Measurements from ENCODE around the gene HAGHL. TPM values are rescaled to one million over a fixed set of nuclear protein-coding genes. Genes with fewer than 3 reads are reported as not detected.
A peak's percentile ranks its signal among the peaks of the same experiment; 100 is the strongest.

HAGHL gene, protein sequence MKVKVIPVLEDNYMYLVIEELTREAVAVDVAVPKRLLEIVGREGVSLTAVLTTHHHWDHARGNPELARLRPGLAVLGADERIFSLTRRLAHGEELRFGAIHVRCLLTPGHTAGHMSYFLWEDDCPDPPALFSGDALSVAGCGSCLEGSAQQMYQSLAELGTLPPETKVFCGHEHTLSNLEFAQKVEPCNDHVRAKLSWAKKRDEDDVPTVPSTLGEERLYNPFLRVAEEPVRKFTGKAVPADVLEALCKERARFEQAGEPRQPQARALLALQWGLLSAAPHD
- total RNA-seq (10 to 100 TPM in 1 of 2 donors, 1 to 10 TPM in 1; 7.4 to 15.0 TPM), polyA plus RNA-seq (ENCODE audit: insufficient read length in 2 of 2) (10 to 100 TPM; 48.6 to 51.1 TPM)
- long read RNA-seq, donor 1, partial matches to known transcripts: 0 of 2 reads
- long read RNA-seq, donor 1, other reads (novel, unspliced or antisense): 0 of 2 reads
- long read RNA-seq, donor 2, partial matches to known transcripts: 0 of 2 reads
- long read RNA-seq, donor 2, other reads (novel, unspliced or antisense): 0 of 2 reads
- long read RNA-seq, donor 3, partial matches to known transcripts: 0 of 3 reads
- long read RNA-seq, donor 3, other reads (novel, unspliced or antisense): 0 of 3 reads
- long read RNA-seq, donor 4: 0 reads

DNA sequence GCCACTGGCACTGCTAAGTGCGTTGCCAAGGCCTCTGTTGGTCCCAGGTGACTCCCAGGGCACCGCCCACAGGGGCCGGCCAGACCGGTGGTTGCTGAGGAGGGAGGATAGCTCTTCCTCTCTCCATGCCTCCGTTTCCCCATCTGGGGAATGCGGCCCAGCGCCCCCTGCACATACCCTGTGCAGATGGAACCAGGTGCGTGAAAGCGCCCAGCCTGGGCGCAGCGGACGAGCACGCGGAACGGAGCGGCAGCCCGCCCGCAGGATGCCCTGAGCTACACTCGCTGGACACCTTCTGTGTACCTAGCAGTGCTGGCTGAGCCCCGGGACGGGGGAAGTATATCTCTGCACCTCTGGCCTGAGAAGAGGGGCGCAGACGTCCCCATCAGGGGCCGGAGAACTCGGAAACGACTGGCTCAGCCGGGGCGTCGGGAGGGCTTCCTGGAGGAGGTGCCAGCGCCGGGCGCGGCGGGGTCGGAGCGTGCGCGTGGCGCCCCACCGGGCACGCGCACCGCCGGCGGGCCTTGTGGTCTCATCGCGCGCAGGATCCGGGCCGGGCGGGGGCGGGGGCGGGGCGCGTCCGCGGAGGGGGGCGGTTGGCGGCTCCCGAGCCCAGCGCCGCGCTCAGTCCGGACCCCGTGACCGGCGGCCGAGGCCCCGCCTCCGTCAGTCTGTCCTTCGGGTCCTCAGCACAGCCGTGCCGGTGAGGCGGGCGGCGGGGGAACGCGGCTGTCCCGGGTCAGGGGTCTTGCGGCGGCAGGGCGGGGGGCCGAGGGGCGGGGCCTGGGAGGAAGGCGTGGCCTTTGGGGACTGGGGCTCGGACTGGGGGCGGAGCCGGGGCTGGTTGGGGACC lies at the start of gene HAGHL, which contains the start of gene CCDC78:
Gene HAGHL (plus strand): TSS at position 669 of the 853 bp plus-strand sequence. CDS start 404 bp downstream, outside the sequence.
Gene CCDC78 (minus strand): TSS at position 6 of the 853 bp plus-strand sequence. CDS start 76 bp downstream, outside the sequence.
- 1% methylated on average over 85 of the region's 88 CpGs for WGBS (ENCODE audit: insufficient coverage)
- peaks cover 65% of the 10 kb centered on the region for H3K4me1 ChIP-seq (ENCODE audit: control insufficient read depth, insufficient read depth, low read length)
- H3K27me3 ChIP-seq (ENCODE audit: control insufficient read depth, insufficient read depth, low read length): no peaks in the 10 kb centered on the region
- no peak within 1 kb of the TSS for H3K27ac ChIP-seq (ENCODE audit: low read depth, low read length)
- peak within 1 kb of the TSS; percentile 59 for H3K4me3 ChIP-seq (ENCODE audit: low read depth, low read length)
- peak in 2 of 6 donors; percentile 68 to 81 for DNase-seq (ENCODE audit: low read depth in 4 of 6, low spot score in 6 of 6)
- no peaks in the 10 kb centered on the region for H3K9me3 ChIP-seq (ENCODE audit: control insufficient read depth, insufficient read depth, low read length)
- peaks cover 66% of the 10 kb centered on the region for H3K36me3 ChIP-seq (ENCODE audit: control insufficient read depth, insufficient read depth, low read length)

DNA sequence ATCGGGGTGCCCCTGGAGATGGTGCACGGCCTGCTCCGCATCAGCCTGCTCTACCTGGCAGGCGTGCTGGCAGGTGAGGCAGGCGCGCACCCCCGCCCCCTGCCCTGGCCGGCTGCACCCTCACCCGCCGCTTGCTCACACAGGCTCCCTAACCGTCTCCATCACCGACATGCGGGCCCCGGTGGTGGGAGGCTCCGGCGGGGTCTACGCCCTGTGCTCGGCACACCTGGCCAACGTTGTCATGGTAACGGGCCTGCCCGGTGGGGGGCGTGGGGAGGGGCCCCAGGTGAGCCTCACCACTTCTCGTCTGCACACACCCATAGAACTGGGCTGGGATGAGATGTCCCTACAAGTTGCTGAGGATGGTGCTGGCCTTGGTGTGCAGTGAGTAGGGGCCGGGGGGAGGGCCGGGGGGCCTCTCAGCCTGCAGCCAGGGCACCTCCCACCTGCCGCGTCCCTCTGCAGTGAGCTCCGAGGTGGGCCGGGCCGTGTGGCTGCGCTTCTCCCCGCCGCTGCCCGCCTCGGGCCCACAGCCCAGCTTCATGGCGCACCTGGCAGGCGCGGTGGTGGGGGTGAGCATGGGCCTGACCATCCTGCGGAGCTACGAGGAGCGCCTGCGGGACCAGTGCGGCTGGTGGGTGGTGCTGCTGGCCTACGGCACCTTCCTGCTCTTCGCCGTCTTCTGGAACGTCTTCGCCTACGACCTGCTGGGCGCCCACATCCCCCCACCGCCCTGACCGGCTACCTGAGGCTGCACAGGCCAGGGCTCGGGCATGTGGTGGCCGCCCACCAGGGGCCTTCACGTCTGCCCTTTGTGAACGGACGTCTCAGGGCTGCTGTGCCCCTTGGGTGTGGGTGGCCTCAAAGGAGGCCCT lies 49.4 kb upstream of the HAGHL start:
- H3K27me3 ChIP-seq (ENCODE audit: control insufficient read depth, insufficient read depth, low read length): peaks cover 9% of the 10 kb centered on the region
- WGBS (ENCODE audit: insufficient coverage): 42% methylated on average over 50 of the region's 57 CpGs
- peaks cover 55% of the 10 kb centered on the region for H3K4me1 ChIP-seq (ENCODE audit: control insufficient read depth, insufficient read depth, low read length)

DNA sequence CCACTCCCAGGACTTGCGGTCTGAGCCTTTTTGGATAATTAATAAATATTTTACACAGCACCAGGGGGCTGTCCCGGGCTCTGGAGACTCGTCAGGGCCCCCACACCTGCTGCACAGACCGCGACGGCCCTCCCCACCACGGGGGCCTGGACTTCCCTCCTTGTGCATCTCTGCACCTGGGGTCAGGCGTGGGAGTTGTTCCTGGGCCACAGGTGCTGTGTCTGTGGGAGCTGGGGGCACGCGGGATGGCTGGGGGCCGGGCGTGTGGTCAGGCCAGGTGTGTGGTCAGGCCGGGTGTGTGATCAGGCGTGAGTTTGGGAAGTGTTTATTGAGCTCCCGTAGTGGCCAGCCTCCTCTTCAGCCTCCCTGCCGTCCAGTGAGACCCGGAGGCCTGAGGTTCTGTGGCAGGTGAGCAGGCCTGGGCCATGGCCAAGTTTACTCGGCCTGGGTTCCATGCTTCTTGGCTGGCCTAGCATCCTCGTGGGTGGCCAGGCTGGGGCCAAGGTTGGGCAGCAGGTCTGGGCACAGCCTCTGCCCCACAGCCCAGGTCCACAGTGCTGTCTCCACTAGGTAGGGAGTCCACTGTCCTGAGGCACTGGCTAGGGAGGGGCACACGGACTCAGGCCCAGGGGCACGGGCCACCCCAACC lies 48.6 kb upstream of the HAGHL start:
- no peak overlapping the region for H3K27ac ChIP-seq (ENCODE audit: low read depth, low read length)
- H3K27me3 ChIP-seq (ENCODE audit: control insufficient read depth, insufficient read depth, low read length): peaks cover 9% of the 10 kb centered on the region
- H3K4me3 ChIP-seq (ENCODE audit: low read depth, low read length): no peak overlapping the region
- 84% methylated on average over 10 of the region's 21 CpGs for WGBS (ENCODE audit: insufficient coverage)
- H3K9me3 ChIP-seq (ENCODE audit: control insufficient read depth, insufficient read depth, low read length): no peaks in the 10 kb centered on the region
- H3K4me1 ChIP-seq (ENCODE audit: control insufficient read depth, insufficient read depth, low read length): peaks cover 63% of the 10 kb centered on the region
- H3K36me3 ChIP-seq (ENCODE audit: control insufficient read depth, insufficient read depth, low read length): peaks cover 76% of the 10 kb centered on the region
- DNase-seq (ENCODE audit: low read depth in 4 of 6, low spot score in 6 of 6): no peak

More for the DNA sequence above, 49.4 kb upstream of the HAGHL start:
- Histone ChIP-seq H3K36me3 (ENCODE audit: control insufficient read depth, insufficient read depth, low read length) (peaks cover 76% of the 10 kb centered on the region), H3K27ac (ENCODE audit: low read depth, low read length) (no peak overlapping the region), H3K9me3 (ENCODE audit: control insufficient read depth, insufficient read depth, low read length) (no peaks in the 10 kb centered on the region), H3K4me3 (ENCODE audit: low read depth, low read length) (no peak overlapping the region)
- no peak for DNase-seq (ENCODE audit: low read depth in 4 of 6, low spot score in 6 of 6)

DNA sequence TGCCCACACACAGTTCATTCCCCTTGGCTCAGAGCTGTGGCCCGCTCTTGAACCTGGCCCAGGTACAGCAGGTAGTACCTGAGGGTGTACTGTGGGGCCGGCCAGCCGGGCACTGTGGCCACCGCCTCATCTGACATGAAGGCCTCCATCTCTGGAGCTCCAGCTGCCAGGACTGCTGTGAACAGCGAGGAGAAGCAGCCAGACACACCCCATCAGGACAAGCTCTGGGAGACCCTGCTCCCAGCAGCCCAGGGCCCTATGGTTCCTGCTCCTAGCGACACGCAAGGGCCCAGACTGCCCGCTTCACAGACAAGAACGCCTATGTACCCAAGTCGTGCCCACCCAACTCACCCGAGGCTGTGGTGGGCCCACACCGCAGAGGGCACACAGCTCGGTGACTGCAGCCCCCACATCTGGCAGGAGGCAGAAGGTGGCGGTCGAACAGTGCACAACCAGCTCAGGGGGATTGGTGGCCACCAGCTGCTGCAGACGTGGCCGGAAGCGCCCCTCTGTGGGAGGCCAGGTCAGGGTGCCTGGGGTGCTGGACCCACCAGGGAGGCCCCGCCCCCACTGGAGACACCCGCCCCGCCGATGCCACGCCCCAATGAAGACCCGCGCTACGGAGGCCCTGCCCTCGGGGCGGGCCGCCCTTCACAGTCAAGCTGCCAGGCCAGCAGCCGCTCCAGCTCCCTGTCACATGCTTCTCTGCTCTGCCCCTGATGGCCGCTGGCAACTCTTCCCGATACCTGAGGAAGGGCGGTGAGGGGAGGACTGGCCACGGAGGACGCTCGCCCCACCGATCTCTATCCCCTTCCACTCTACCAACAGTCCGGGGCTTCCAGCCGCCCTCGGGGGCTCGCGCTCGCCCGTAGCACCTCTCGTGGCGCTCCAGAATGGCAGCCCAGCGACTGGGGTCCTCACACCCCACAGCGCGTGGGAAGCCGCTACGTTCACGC lies 47.8 kb upstream of the HAGHL start:
- peak overlapping the region; percentile 84 for H3K27ac ChIP-seq (ENCODE audit: low read depth, low read length)
- peaks cover 9% of the 10 kb centered on the region for H3K27me3 ChIP-seq (ENCODE audit: control insufficient read depth, insufficient read depth, low read length)
- H3K4me3 ChIP-seq (ENCODE audit: low read depth, low read length): peak overlapping the region; percentile 38
- peaks cover 67% of the 10 kb centered on the region for H3K4me1 ChIP-seq (ENCODE audit: control insufficient read depth, insufficient read depth, low read length)
- peak in 3 of 6 donors; percentile 40 to 82 (median 78) for DNase-seq (ENCODE audit: low read depth in 4 of 6, low spot score in 6 of 6)
- no peaks in the 10 kb centered on the region for H3K9me3 ChIP-seq (ENCODE audit: control insufficient read depth, insufficient read depth, low read length)
- H3K36me3 ChIP-seq (ENCODE audit: control insufficient read depth, insufficient read depth, low read length): peaks cover 72% of the 10 kb centered on the region
- 24% methylated on average over 45 of the region's 52 CpGs for WGBS (ENCODE audit: insufficient coverage)

DNA sequence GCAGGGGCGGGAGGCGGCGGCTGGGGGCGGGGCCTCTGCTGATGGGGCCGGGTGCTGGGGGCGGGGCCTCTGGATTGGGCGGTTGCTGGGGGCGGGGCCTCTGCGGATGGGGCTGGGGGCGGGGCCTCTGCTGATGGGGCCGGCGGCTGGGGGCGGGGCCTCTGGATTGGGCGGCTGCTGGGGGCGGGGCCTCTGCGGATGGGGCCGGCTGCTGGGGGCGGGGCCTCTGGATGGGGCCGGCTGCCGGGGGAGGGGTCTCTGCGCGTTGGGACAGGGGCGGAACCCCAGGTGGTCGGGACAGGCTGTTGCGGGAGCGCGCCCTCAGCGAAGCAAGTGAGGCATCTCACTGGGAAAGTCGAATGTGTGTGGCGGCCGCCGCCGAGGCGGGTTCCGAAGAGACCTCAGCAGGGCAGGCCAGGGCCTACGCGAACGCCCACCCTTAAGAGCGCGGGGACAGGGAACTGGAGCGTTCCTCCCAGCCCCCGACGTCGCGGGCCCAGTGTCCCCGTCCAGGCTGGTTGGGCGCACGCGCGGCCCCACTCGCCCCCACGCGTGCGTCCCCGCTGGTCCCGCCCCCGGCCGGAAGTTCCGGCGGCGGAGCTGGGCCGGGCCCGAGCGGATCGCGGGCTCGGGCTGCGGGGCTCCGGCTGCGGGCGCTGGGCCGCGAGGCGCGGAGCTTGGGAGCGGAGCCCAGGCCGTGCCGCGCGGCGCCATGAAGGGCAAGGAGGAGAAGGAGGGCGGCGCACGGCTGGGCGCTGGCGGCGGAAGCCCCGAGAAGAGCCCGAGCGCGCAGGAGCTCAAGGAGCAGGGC lies 46.9 kb upstream of the HAGHL start, which contains the start of gene STUB1:
Gene STUB1 (plus strand): TSS at position 597 of the 811 bp plus-strand sequence. CDS start 116 bp downstream, at position 713.
- H3K27me3 ChIP-seq (ENCODE audit: control insufficient read depth, insufficient read depth, low read length): peaks cover 7% of the 10 kb centered on the region
- peak in 5 of 6 donors; percentile 61 to 94 (median 76) for DNase-seq (ENCODE audit: low read depth in 4 of 6, low spot score in 6 of 6)
- H3K9me3 ChIP-seq (ENCODE audit: control insufficient read depth, insufficient read depth, low read length): no peaks in the 10 kb centered on the region
- peak within 1 kb of the TSS; percentile 61 for H3K4me3 ChIP-seq (ENCODE audit: low read depth, low read length)
- under 1% methylated on average over 85 of the region's 91 CpGs for WGBS (ENCODE audit: insufficient coverage)
- H3K36me3 ChIP-seq (ENCODE audit: control insufficient read depth, insufficient read depth, low read length): peaks cover 71% of the 10 kb centered on the region
- peaks cover 70% of the 10 kb centered on the region for H3K4me1 ChIP-seq (ENCODE audit: control insufficient read depth, insufficient read depth, low read length)
- peak within 1 kb of the TSS; percentile 85 for H3K27ac ChIP-seq (ENCODE audit: low read depth, low read length)

DNA sequence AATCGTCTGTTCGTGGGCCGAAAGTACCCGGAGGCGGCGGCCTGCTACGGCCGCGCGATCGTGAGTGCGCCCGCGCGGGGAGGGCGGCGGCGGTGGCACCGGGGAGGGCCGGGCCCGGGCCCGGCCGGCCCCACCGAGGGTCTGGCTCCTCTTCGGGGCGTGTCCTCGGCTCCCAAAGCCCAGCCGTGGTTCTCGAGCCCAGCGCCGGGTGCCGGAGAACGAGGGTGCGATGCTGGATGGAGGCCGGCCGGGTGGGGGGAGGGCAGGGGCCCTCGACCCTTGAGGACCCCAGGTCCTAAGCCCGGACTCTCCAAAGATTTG lies 46.3 kb upstream of the HAGHL start:
- Histone ChIP-seq H3K27ac (ENCODE audit: low read depth, low read length) (no peak overlapping the region), H3K4me1 (ENCODE audit: control insufficient read depth, insufficient read depth, low read length) (peaks cover 72% of the 10 kb centered on the region), H3K36me3 (ENCODE audit: control insufficient read depth, insufficient read depth, low read length) (peaks cover 75% of the 10 kb centered on the region), H3K4me3 (ENCODE audit: low read depth, low read length) (peak overlapping the region; percentile 61), H3K9me3 (ENCODE audit: control insufficient read depth, insufficient read depth, low read length) (no peaks in the 10 kb centered on the region), H3K27me3 (ENCODE audit: control insufficient read depth, insufficient read depth, low read length) (peaks cover 4% of the 10 kb centered on the region)
- WGBS (ENCODE audit: insufficient coverage): under 1% methylated on average over 38 of the region's 38 CpGs
- no peak for DNase-seq (ENCODE audit: low read depth in 4 of 6, low spot score in 6 of 6)

DNA sequence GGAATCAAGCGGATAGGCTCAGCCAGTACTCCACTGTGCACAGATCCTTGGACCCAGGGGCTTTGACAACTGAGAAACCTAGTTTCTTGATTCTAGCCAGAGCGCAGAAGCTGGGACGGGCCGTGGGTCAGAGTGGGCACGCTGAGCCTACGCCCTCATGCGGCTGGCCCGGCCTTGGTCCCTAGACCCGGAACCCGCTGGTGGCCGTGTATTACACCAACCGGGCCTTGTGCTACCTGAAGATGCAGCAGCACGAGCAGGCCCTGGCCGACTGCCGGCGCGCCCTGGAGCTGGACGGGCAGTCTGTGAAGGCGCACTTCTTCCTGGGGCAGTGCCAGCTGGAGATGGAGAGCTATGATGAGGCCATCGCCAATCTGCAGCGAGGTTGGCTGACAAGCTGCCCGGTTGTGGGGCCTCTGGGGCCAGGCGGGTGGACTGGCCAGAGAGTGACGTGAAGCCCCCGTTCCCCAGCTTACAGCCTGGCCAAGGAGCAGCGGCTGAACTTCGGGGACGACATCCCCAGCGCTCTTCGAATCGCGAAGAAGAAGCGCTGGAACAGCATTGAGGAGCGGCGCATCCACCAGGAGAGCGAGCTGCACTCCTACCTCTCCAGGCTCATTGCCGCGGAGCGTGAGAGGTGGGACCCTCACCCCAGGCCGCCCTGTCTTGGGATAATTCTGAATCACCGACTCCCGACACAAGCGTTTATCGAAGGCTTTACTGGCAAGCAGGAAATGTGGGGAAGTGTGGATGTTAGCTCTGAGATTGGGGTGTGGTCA lies 45.8 kb upstream of the HAGHL start:
- 51% methylated on average over 44 of the region's 44 CpGs for WGBS (ENCODE audit: insufficient coverage)
- Histone ChIP-seq H3K9me3 (ENCODE audit: control insufficient read depth, insufficient read depth, low read length) (no peaks in the 10 kb centered on the region), H3K36me3 (ENCODE audit: control insufficient read depth, insufficient read depth, low read length) (peaks cover 80% of the 10 kb centered on the region), H3K27me3 (ENCODE audit: control insufficient read depth, insufficient read depth, low read length) (peaks cover 4% of the 10 kb centered on the region), H3K4me3 (ENCODE audit: low read depth, low read length) (peak overlapping the region; percentile 61), H3K27ac (ENCODE audit: low read depth, low read length) (no peak overlapping the region), H3K4me1 (ENCODE audit: control insufficient read depth, insufficient read depth, low read length) (peaks cover 75% of the 10 kb centered on the region)
- no peak for DNase-seq (ENCODE audit: low read depth in 4 of 6, low spot score in 6 of 6)

All from spinal cord (tissue), 10 donors.